NCI-H2227 (cell line): ENCODE results near the gene SGMS2.
"Not testable (repeated sequence)": the region's sequence is repeated elsewhere in the genome, so short reads cannot be mapped to it uniquely, and the experiment has no call there.

Experiments
- DNase-seq: peaks from one replicate; lab custom pipeline; 2025; ENCODE audit not compliant: unreplicated experiment; lab: John Stamatoyannopoulos, UW

Gene SGMS2

DNA sequence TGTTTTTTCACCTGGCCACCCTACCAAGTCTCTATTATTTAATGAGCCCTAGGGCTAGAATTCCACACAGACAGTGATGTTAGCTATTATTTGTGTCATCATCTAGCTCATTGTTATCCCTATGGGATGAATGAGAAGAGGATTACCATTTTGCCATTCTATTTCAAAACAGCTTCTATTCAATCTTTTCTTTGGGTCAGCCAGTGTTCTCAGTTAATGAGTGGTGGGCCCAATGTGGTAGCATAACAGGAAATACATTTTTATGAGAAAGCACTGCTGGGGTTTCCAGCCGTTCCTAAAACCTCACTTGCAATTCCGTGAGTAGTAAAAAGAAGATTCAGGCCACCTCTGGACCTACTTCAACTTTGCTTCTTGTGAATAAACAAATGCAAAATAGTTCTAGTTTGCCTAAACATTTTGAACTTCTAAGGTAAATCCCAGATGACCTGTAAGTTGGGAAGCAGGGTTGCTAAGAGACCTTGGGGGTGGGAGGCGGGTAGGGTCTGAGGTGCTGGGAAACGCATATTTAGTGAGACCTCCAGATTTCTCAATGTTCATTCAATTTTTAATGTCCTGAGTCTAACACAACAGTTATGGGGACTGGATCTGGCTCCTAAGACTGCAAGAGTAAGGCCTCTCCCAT, 81.8 kb downstream of the SGMS2 start:
- DNase-seq: no peak

DNA sequence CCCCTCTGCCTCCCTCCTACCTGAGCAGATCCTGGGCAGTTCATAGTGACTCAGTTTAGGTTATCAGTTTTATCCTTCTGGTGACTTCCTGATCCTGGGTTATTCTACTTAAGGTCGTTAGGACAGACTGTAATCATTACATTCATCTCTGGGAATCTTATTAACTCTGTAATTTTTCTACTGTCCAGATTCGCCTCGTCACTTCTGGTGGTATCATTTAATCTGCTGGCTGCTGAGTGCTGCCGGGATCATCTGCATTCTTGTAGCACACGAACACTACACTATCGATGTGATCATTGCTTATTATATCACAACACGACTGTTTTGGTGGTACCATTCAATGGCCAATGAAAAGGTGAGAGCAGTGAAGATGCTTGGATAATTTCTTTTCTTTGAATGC, 83.6 kb downstream of the SGMS2 start:
- no peak for DNase-seq

GRCh38 chr4:107913283-107913899, 88.7 kb downstream of the SGMS2 start:
- peak; percentile 65 for DNase-seq

DNA sequence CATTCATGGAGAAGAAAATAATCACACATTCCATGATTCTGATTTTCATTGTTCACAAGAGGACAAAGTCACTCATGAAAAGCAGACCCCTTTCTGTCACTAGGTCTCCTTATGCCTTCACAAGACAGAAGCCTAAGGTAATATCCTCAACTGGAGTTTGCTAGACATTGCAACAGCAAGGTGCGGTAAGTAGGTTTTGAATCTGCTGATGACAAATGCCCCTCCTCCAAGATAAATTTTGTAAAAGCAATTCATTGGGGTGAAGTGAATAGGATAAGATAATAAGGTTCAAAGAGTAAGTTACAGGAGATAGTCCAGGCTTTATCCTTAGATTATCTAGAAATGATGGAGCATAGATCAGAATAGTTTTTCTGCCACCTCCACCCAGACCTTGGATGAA, 90.5 kb downstream of the SGMS2 start:
- DNase-seq: no peak

DNA sequence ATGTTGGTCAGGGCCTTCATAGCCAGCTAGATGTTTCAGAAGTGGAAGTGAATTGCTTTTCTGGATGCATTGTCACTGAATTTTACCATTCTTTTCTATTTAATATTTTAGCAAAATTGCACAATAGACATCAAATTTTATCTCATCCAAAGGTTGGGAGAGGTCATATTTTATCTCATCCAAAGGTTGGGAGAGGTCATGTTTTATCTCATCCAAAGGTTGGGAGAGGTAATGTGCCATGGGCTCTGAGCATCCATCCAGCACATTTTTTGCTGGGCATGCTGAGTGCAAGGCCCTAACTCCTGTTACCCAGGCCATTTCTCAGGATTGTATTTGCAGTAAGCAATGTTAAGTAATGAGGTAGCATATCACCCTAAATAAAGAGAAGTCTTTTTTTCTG, 91.9 kb downstream of the SGMS2 start:
- no peak for DNase-seq

DNA sequence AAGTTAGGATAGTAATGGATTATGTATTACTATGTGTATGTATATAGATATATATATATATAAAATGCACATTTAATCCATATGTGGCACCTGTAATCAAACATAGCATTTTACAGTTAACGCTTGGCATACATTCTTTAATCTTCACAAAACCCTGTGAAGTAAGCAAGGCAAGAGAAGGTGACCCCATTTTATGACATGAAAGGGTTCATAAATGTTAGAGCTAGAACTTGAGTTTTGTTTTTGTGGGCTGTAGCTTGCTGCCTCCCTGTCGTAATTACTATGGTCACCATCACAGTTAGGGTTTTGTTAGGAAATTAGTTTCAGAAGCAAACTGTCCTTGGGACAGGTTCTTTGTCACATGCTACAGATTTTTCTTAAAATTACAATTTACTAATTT, 92.8 kb downstream of the SGMS2 start:
- no peak for DNase-seq

- no peak for DNase-seq
Observed at GRCh38 chr4:107922486-107923473, 98.0 kb downstream of the SGMS2 start.

DNA sequence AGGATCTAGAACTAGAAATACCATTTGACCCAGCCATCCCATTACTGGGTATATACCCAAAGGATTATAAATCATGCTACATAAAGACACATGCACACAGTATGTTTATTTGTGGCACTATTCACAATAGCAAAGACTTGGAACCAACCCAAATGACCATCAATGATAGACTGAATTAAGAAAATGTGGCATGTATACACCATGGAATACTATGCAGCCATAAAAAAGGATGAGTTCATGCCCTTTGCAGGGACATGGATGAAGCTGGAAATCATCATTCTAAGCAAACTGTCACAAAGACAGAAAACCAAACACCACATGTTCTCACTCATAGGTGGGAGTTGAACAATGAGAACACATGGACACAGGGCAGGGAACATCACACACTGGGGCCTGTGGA, 101.0 kb downstream of the SGMS2 start:
- not testable (repeated sequence) for DNase-seq

- DNase-seq: not testable (repeated sequence)
Observed at GRCh38 chr4:107926875-107927274, 102.1 kb downstream of the SGMS2 start.

GRCh38 chr4:107930821-107931774, 106.4 kb downstream of the SGMS2 start, which contains the start of gene CYP2U1:
CYP2U1 (plus strand) TSS chr4:107931549; CDS start chr4:107931644, 95 bp downstream.
- peak; percentile 67 for DNase-seq

GRCh38 chr4:107931775-107932321, 107.1 kb downstream of the SGMS2 start:
- peak; percentile 10 for DNase-seq

DNA sequence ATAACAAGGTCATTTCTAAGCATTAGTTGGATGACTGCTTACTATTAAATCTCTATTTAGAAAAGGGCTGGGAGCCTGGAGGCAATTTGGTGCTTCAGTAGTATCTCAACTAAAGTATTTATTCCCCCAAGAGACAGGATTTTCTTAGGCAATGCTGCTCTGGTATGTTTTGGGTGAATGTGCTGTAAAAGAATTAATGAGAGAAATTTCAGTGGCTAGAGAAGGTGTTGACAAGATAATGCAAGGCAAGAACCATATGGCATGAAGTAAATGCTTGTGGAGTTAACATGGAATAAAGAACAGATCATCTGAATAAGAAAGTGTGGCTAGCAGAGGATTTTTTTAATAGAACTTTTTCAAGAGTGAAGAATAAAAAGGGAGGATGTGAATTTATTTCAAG, 110.5 kb downstream of the SGMS2 start:
- DNase-seq: no peak

GRCh38 chr4:107937040-107937439, 112.3 kb downstream of the SGMS2 start:
- no peak for DNase-seq

- no peak for DNase-seq
Observed at GRCh38 chr4:107939307-107939706, 114.6 kb downstream of the SGMS2 start.

DNA sequence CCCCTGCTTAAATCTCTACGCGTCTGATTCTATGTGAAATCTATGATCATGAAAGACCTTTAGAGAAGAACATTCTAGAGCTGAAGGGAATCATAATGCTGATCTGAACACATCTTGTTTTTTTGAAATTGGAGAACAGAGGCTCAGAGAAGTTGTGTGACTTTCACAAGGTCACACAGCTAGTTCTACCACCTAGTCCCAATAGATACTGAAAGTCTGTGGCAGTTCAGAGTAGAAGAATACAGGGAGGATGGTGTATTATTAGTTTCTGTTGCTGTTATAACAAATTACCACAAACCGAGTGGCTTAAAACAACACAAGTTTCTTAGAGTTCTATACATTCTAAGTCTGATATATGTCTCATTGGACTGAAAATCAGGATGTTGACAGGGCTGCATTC, 121.1 kb downstream of the SGMS2 start:
- no peak for DNase-seq

- DNase-seq: no peak
Observed at GRCh38 chr4:107950746-107951540, 126.2 kb downstream of the SGMS2 start.

DNA sequence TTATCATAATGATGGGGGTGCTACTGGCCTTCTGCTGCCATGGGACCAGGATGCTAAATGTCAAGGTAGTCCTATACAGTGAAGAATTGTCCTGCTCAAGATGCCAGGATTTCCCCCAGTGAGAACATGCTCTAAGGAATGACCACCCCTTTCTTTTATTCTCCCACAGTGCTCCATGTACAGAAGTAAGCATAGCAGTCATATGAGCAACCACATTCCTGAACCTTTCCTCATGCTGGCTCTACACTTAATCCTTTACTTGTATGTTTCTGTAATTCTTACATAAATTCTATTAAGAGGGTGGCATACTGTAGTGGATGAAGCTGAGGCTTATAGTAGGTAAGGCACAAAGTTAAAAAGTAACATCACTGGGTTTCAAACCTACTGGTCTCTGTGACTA, 126.8 kb downstream of the SGMS2 start:
- no peak for DNase-seq

DNA sequence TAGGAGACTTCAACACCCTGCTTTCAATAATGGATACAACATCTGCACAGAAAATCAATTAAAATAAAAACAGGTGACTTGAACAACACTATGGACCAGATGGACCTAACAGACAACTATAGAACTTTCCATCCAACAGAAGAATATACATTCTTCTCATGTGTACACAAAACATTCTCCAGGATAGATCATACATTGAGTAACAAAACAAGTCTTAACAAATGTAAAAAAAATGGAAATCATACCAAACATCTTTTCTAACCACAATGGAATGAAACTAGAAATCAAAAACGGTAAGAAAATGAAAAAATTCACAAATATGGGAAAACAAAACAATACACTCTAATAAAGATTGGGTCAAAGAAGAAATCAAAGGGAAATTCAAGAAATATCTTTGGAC, 131.3 kb downstream of the SGMS2 start:
- no peak for DNase-seq
